Glutamatergic neuron (in vitro differentiated cells): ENCODE results near the gene GSK3A. TPM values are rescaled to one million over a fixed set of nuclear protein-coding genes. Genes with fewer than 3 reads are reported as not detected.

Experiments
- DNase-seq: peaks from one replicate; pipeline ENCODE4 v3.0.0; 2022
- H3K27ac Mint-ChIP-seq: one replicate; pipeline ENCODE4 v1.8.0; 2020; ENCODE audit warnings: mild to moderate bottlenecking, mixed read lengths, inconsistent platforms; ENCODE audit not compliant: unreplicated experiment
- H3K27me3 Mint-ChIP-seq: one replicate; pipeline ENCODE4 v1.8.0; 2020; ENCODE audit warnings: mild to moderate bottlenecking, moderate library complexity, mixed read lengths, inconsistent platforms; ENCODE audit not compliant: unreplicated experiment
- H3K36me3 Mint-ChIP-seq: one replicate; pipeline ENCODE4 v1.8.0; 2020; ENCODE audit warnings: mild to moderate bottlenecking, mixed read lengths, inconsistent platforms; ENCODE audit not compliant: unreplicated experiment
- H3K4me1 Mint-ChIP-seq: one replicate; pipeline ENCODE4 v1.8.0; 2020; ENCODE audit warnings: mild to moderate bottlenecking, low read depth, mixed read lengths, inconsistent platforms; ENCODE audit not compliant: unreplicated experiment
- H3K4me3 Mint-ChIP-seq: one replicate; pipeline ENCODE4 v1.8.0; 2020; ENCODE audit warnings: mild to moderate bottlenecking, mixed read lengths, inconsistent platforms; ENCODE audit not compliant: unreplicated experiment
- H3K9me3 Mint-ChIP-seq: one replicate; pipeline ENCODE4 v1.8.0; 2020; ENCODE audit warnings: mild to moderate bottlenecking, moderate library complexity, mixed read lengths, inconsistent platforms; ENCODE audit not compliant: unreplicated experiment
- long read RNA-seq: library from polyadenylated mRNA; unstranded; transcript quantifications from one replicate; pipeline ENCODE4 v2.0.0, GENCODE V29; 2020; ENCODE audit not compliant: unreplicated experiment
- total RNA-seq: library from RNA; stranded (reverse); fragmentation: NEBNext Ultra II Directional; extraction: Animal tissue kit (Norgen Biotek cat#: 25700); gene quantifications from one replicate; pipeline ENCODE4 v1.2.1, GENCODE V29; 2021; ENCODE audit not compliant: unreplicated experiment
- TF ChIP-seq, protein P1 (sequence below): fragments of 200-600 bp; sonication (generic); IDR thresholded peaks from one replicate; pipeline ENCODE4 v1.5.0; 2021; ENCODE audit not compliant: partially characterized antibody, unreplicated experiment

Gene GSK3A
- total RNA-seq: 83.2 TPM
- long read RNA-seq, partial matches to known transcripts: 0 of 1 reads
- long read RNA-seq, other reads (novel, unspliced or antisense): 1 of 1 reads

GRCh38 chr19:42242512-42243409, at the start of gene GSK3A:
TSS of gene GSK3A (minus strand) at chr19:42242602. CDS start at chr19:42242465, 137 bp downstream.
- Mint-ChIP-seq H3K4me3 (peak within 1 kb of the TSS; percentile 93), H3K9me3 (peaks cover 10% of the 10 kb centered on the region), H3K27ac (peak within 1 kb of the TSS; percentile 84), H3K36me3 (no peaks in the 10 kb centered on the region), H3K27me3 (peaks cover 9% of the 10 kb centered on the region), H3K4me1 (peaks cover 11% of the 10 kb centered on the region)
- DNase-seq: peak; percentile 98
- TF ChIP-seq, protein P1, sequence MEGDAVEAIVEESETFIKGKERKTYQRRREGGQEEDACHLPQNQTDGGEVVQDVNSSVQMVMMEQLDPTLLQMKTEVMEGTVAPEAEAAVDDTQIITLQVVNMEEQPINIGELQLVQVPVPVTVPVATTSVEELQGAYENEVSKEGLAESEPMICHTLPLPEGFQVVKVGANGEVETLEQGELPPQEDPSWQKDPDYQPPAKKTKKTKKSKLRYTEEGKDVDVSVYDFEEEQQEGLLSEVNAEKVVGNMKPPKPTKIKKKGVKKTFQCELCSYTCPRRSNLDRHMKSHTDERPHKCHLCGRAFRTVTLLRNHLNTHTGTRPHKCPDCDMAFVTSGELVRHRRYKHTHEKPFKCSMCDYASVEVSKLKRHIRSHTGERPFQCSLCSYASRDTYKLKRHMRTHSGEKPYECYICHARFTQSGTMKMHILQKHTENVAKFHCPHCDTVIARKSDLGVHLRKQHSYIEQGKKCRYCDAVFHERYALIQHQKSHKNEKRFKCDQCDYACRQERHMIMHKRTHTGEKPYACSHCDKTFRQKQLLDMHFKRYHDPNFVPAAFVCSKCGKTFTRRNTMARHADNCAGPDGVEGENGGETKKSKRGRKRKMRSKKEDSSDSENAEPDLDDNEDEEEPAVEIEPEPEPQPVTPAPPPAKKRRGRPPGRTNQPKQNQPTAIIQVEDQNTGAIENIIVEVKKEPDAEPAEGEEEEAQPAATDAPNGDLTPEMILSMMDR: no peak

DNA sequence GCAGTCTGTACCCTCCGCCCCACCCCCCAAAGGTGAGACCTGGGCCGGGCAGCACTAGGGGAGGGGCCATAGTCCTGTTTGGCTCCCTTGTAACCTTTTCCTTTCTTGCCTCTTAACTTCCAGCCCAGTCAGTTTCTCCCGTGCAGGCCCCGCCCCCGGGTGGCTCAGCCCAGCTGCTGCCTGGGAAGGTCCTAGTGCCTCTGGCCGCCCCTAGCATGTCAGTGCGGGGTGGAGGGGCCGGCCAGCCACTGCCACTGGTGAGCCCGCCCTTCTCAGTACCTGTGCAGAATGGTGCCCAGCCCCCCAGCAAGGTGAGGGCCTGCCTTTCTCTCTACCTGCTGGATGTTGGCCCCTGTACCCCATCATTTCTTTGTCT, 49.0 kb upstream of the GSK3A start:
- TF ChIP-seq, protein P1: no peak
- peaks cover 4% of the 10 kb centered on the region for H3K36me3 Mint-ChIP-seq
- peak overlapping the region; percentile 74 for H3K4me3 Mint-ChIP-seq
- H3K4me1 Mint-ChIP-seq: peaks cover 4% of the 10 kb centered on the region
- peaks cover 10% of the 10 kb centered on the region for H3K9me3 Mint-ChIP-seq
- H3K27ac Mint-ChIP-seq: peak overlapping the region; percentile 64
- peaks cover 7% of the 10 kb centered on the region for H3K27me3 Mint-ChIP-seq
- no peak for DNase-seq

GRCh38 chr19:42290523-42291434, 48.4 kb upstream of the GSK3A start:
- Mint-ChIP-seq H3K4me3 (no peak overlapping the region), H3K36me3 (peaks cover 4% of the 10 kb centered on the region), H3K27ac (no peak overlapping the region), H3K27me3 (peaks cover 6% of the 10 kb centered on the region), H3K9me3 (peaks cover 9% of the 10 kb centered on the region), H3K4me1 (peaks cover 10% of the 10 kb centered on the region)
- TF ChIP-seq, protein P1: peak; percentile 66
- DNase-seq: peak; percentile 74

GRCh38 chr19:42290136-42290522, 47.7 kb upstream of the GSK3A start:
- H3K27me3 Mint-ChIP-seq: peaks cover 6% of the 10 kb centered on the region
- peaks cover 11% of the 10 kb centered on the region for H3K4me1 Mint-ChIP-seq
- no peak overlapping the region for H3K27ac Mint-ChIP-seq
- no peak overlapping the region for H3K4me3 Mint-ChIP-seq
- H3K36me3 Mint-ChIP-seq: peaks cover 4% of the 10 kb centered on the region
- H3K9me3 Mint-ChIP-seq: peaks cover 8% of the 10 kb centered on the region
- DNase-seq: no peak
- TF ChIP-seq, protein P1: no peak
